ENCODE measurements around the gene HIVEP3. TPM values are rescaled to one million over a fixed set of nuclear protein-coding genes. Genes with fewer than 3 reads are reported as not detected.

Gene HIVEP3
- total RNA-seq, 1 experiment from 2014 or later = 0.55 TPM

GRCh38 chr1:41463516-41463915, 455.2 kb downstream of the HIVEP3 start:
- no peak for DNase-seq (ENCODE audit: low spot score)
- Mint-ChIP-seq H3K9me3 (peaks cover 6% of the 10 kb centered on the region), H3K36me3 (no peaks in the 10 kb centered on the region), H3K27ac (no peak overlapping the region), H3K4me1 (no peaks in the 10 kb centered on the region), H3K27me3 (ENCODE audit: low read depth) (no peaks in the 10 kb centered on the region), H3K4me3 (no peak overlapping the region)
- ChIA-PET CTCF (interaction anchor here (0.6 to 1.9 kb wide), 4 partner anchors 21 to 52 kb away, joined by 3 to 5 read pairs (median 3); partner anchors contain the start of gene EDN2), POLR2A (no interaction called here)
- no peak for TF ChIP-seq STAT6 (CRISPR knock-in tag; conservative IDR thresholded peaks at IDR 0.05; ENCODE audit: low read depth)
- TF ChIP-seq TP53 (CRISPR knock-in tag; IDR thresholded peaks at IDR 0.05) = no peak
- TF ChIP-seq FOXP4 (CRISPR knock-in tag; IDR thresholded peaks at IDR 0.05) = no peak
- no peak for TF ChIP-seq ZNF232 (CRISPR knock-in tag; IDR thresholded peaks at IDR 0.05)
- no peak for TF ChIP-seq TEAD1 (CRISPR knock-in tag; IDR thresholded peaks at IDR 0.05)
- TF ChIP-seq JAZF1 (CRISPR knock-in tag; IDR thresholded peaks at IDR 0.05) = no peak
- TF ChIP-seq SMAD4 (CRISPR knock-in tag; IDR thresholded peaks at IDR 0.05) = no peak
- TF ChIP-seq ZSCAN18 (CRISPR knock-in tag; IDR thresholded peaks at IDR 0.05) = no peak
- no peak for TF ChIP-seq EMX1 (CRISPR knock-in tag; IDR thresholded peaks at IDR 0.05)
- no peak for TF ChIP-seq ATF3 (CRISPR knock-in tag; conservative IDR thresholded peaks at IDR 0.05)
- TF ChIP-seq RELA (CRISPR knock-in tag; IDR thresholded peaks at IDR 0.05; ENCODE audit: borderline replicate concordance) = no peak
- no peak for TF ChIP-seq ZNF532 (CRISPR knock-in tag; IDR thresholded peaks at IDR 0.05; ENCODE audit: borderline replicate concordance)
- TF ChIP-seq MYBL2 (CRISPR knock-in tag; IDR thresholded peaks at IDR 0.05) = no peak
- no peak for TF ChIP-seq GABPB1 (CRISPR knock-in tag; IDR thresholded peaks at IDR 0.05)
- TF ChIP-seq GRHL2 (CRISPR knock-in tag; IDR thresholded peaks at IDR 0.05; ENCODE audit: insufficient replicate concordance, severe bottlenecking) = no peak
- no peak for TF ChIP-seq PRDM15 (CRISPR knock-in tag; IDR thresholded peaks at IDR 0.05)
- TF ChIP-seq ERG (CRISPR knock-in tag; IDR thresholded peaks at IDR 0.05) = no peak
- no peak for ATAC-seq

Measured in WTC11 (cell line).